ENCODE measurements around the gene SIGLEC1. TPM values are rescaled to one million over a fixed set of nuclear protein-coding genes. Genes with fewer than 3 reads are reported as not detected.

The SIGLEC1 gene
- total and polyA plus RNA-seq, 10 of the 15 experiments (the other 5 are each of a cell fraction or from before 2014, with no cell fraction given) = 0.05 TPM; not detected in 9

DNA sequence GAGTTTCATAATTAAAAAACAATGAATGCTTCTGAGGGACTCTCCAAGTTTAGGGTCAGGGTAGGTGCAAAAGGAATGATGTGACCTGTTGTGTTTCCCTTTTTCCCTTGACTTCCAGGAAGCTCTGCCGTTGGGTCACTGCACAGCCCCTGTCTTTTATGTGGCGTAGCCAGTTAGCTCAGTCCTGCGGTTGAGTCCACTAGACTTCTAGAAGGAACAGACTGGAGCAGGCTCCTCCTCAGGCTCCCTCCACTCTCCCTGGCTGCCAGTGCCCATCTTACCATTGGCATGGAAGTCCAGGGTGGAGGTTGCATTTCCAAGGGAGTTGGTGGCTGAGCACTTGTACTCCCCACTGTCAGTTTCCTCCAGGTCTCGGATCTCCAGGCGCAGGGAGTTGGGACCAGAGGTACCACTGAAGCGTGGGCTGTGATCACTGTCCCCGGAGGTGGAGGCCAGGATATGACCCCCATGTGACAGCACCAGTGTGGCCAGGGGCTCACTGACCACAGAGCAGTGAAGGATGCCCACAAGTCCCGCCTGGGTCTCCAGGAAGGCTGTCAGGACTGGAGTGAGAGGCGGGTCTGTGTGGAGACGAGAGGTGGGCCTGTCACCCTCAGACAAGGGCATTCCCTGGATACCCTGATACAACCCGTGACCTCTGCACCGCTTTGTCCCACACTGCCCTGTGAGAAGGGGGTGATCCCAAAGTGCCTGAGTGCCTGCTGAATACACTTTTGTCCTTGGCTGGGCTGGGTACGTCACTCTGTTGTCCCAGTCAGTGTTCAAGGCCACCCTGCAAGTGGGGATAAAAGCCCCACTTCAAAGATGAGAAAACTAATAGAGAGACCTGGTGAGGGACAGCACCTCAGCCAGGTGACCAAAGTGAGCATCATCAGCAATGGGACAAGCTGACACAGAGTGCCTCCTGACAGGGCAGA is 11.1 kb downstream of the SIGLEC1 start:
- no peaks in the 10 kb centered on the region for H4K20me1 ChIP-seq (ENCODE audit: control insufficient read depth, insufficient read depth)
- no TSS peak for BruUV-seq (replicated peaks)
- SMC1A ChIA-PET (ENCODE audit: uncharacterized antibody, unreplicated experiment) = no interaction called here
- no peaks in the 10 kb centered on the region for H3K4me1 ChIP-seq (ENCODE audit: control insufficient read depth, insufficient read depth, low read length)
- no peak for DNase-seq (ENCODE audit: low read depth, low spot score)
- POLR2A ChIA-PET = no interaction called here
- in situ Hi-C loops (cut with MboI) = no loop called here
- H3K9ac ChIP-seq (ENCODE audit: control insufficient read depth, insufficient read depth, low read length) = no peak overlapping the region
- H3K4me2 ChIP-seq (ENCODE audit: control insufficient read depth, insufficient read depth) = no peak overlapping the region
- peaks cover 1% of the 10 kb centered on the region; the same call in 1 of the 3 replicates for H3K9me3 ChIP-seq (replicated peaks; ENCODE audit: control insufficient read depth, insufficient read depth, low read length)
- intact Hi-C loops (cut with micrococcal nuclease; ENCODE audit: unreplicated experiment) = no loop called here
- no peak overlapping the region for H2AFZ ChIP-seq (ENCODE audit: control insufficient read depth, low read depth, low read length)
- TF ChIP-seq, protein P1, sequence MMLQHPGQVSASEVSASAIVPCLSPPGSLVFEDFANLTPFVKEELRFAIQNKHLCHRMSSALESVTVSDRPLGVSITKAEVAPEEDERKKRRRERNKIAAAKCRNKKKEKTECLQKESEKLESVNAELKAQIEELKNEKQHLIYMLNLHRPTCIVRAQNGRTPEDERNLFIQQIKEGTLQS (IDR thresholded peaks at IDR 0.05; ENCODE audit: borderline replicate concordance, extremely low read depth, low read depth, low read length) = no peak
- no peak for TF ChIP-seq SIX5 (IDR thresholded peaks at IDR 0.05; ENCODE audit: low read depth, low read length, severe bottlenecking)
- TF ChIP-seq HDGF (IDR thresholded peaks at IDR 0.05) = no peak
- TF ChIP-seq, protein P2, sequence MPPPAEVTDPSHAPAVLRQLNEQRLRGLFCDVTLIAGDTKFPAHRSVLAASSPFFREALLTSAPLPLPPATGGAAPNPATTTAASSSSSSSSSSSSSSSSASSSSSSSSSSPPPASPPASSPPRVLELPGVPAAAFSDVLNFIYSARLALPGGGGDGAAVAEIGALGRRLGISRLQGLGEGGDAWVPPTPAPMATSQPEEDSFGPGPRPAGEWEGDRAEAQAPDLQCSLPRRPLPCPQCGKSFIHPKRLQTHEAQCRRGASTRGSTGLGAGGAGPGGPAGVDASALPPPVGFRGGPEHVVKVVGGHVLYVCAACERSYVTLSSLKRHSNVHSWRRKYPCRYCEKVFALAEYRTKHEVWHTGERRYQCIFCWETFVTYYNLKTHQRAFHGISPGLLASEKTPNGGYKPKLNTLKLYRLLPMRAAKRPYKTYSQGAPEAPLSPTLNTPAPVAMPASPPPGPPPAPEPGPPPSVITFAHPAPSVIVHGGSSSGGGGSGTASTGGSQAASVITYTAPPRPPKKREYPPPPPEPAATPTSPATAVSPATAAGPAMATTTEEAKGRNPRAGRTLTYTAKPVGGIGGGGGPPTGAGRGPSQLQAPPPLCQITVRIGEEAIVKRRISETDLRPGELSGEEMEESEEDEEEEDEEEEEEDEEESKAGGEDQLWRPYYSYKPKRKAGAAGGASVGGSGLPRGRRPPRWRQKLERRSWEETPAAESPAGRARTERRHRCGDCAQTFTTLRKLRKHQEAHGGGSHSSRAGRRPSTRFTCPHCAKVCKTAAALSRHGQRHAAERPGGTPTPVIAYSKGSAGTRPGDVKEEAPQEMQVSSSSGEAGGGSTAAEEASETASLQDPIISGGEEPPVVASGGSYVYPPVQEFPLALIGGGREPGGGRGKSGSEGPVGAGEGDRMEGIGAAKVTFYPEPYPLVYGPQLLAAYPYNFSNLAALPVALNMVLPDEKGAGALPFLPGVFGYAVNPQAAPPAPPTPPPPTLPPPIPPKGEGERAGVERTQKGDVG (CRISPR knock-in tag; IDR thresholded peaks at IDR 0.05) = no peak
- no peak for TF ChIP-seq NFXL1 (IDR thresholded peaks at IDR 0.05; ENCODE audit: borderline replicate concordance)
- TF ChIP-seq, protein P3, sequence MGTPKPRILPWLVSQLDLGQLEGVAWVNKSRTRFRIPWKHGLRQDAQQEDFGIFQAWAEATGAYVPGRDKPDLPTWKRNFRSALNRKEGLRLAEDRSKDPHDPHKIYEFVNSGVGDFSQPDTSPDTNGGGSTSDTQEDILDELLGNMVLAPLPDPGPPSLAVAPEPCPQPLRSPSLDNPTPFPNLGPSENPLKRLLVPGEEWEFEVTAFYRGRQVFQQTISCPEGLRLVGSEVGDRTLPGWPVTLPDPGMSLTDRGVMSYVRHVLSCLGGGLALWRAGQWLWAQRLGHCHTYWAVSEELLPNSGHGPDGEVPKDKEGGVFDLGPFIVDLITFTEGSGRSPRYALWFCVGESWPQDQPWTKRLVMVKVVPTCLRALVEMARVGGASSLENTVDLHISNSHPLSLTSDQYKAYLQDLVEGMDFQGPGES (IDR thresholded peaks at IDR 0.05) = no peak
- FAIRE-seq = no peak
- ATAC-seq = no peak
- peaks cover 0 to 2% of the 10 kb centered on the region in 2 experiments; a peak in 2 of 4 replicates for H3K27me3 ChIP-seq (replicated peaks in 1 of 2; ENCODE audit: control insufficient read depth in 2 of 2, insufficient read depth in 2 of 2, low read length in 1 of 2)
- H3K79me2 ChIP-seq (ENCODE audit: control insufficient read depth, insufficient read depth, low read length) = no peaks in the 10 kb centered on the region
- CTCF ChIA-PET = interaction anchor here (1.0 to 3.2 kb wide), 2 partner anchors 9 to 25 kb away, joined by 3 to 12 read pairs; no protein-coding TSS in a partner anchor
- RAD21 ChIA-PET (ENCODE audit: unreplicated experiment) = no interaction called here
- WGBS (ENCODE audit: insufficient coverage, insufficient replicate concordance, low lambda C conversion rate, missing lambda C conversion rate) = 37% methylated on average over 13 of the region's 13 CpGs
- no peaks in the 10 kb centered on the region for H3K36me3 ChIP-seq (ENCODE audit: control insufficient read depth in 2 of 2, insufficient read depth in 2 of 2, low read length in 1 of 2)
- H3K4me3 ChIP-seq = no peak overlapping the region
- no peak overlapping the region for H3K27ac ChIP-seq (ENCODE audit: control insufficient read depth, insufficient read depth)
